DOHH2 (cell line): Measurements from ENCODE around the gene CCDC194.

Experiments used
- H3F3A ChIP-seq: fragments of 200-600 bp; sonication (generic), shearing (Covaris generic); 2 replicates; pipeline ENCODE4 v1.6.0; 2016; ENCODE audit warnings: antibody characterized with exemption, mild to moderate bottlenecking; ENCODE audit not compliant: control insufficient read depth, insufficient read depth
- H3K27ac ChIP-seq: fragments of 200-600 bp; sonication (generic); 2 replicates; pipeline ENCODE4 v1.5.1; 2014; ENCODE audit warnings: low read depth, mild to moderate bottlenecking, low read length, moderate library complexity
- H3K27me3 ChIP-seq: fragments of 200-600 bp; sonication (generic); 2 replicates; pipeline ENCODE4 v1.6.1; 2014; ENCODE audit warnings: mild to moderate bottlenecking, low read length, mixed read lengths; ENCODE audit not compliant: control insufficient read depth
- H3K36me3 ChIP-seq: fragments of 200-600 bp; sonication (generic); 2 replicates; pipeline ENCODE4 v1.6.1; 2014; ENCODE audit warnings: mild to moderate bottlenecking, low read length, moderate library complexity, mixed read lengths; ENCODE audit not compliant: control insufficient read depth
- H3K4me1 ChIP-seq: fragments of 200-600 bp; sonication (generic); 2 replicates; pipeline ENCODE4 v1.6.1; 2014; ENCODE audit warnings: mild to moderate bottlenecking, low read length, mixed read lengths; ENCODE audit not compliant: control insufficient read depth
- H3K4me2 ChIP-seq: fragments of 200-600 bp; sonication (generic); 2 replicates; pipeline ENCODE4 v1.6.0; 2014; ENCODE audit warnings: mild to moderate bottlenecking, low read length, moderate library complexity
- H3K4me3 ChIP-seq: fragments of 200-600 bp; sonication (generic); 2 replicates; pipeline ENCODE4 v1.5.1; 2014; ENCODE audit warnings: mild to moderate bottlenecking, low read length, mixed read lengths
- H3K79me2 ChIP-seq: fragments of 200-600 bp; sonication (generic); 2 replicates; pipeline ENCODE4 v1.6.1; 2014; ENCODE audit warnings: mild to moderate bottlenecking, low read length, mixed read lengths; ENCODE audit not compliant: control insufficient read depth
- H3K9me2 ChIP-seq: fragments of 200-600 bp; sonication (generic); replicated peaks from 2 replicates; pipeline ENCODE4 v1.6.1; 2014; ENCODE audit warnings: mild to moderate bottlenecking, low read length, mixed read lengths; ENCODE audit not compliant: control insufficient read depth
- H3K9me3 ChIP-seq: fragments of 200-600 bp; sonication (generic); 2 replicates; pipeline ENCODE4 v1.6.1; 2014; ENCODE audit warnings: antibody characterized with exemption, low read length, mixed read lengths; ENCODE audit not compliant: control insufficient read depth, insufficient read depth
- H4K20me1 ChIP-seq: fragments of 200-600 bp; sonication (generic); 2 replicates; pipeline ENCODE4 v1.6.0; 2014; ENCODE audit warnings: low read depth, mild to moderate bottlenecking, antibody characterized with exemption, low read length, moderate library complexity; ENCODE audit not compliant: control insufficient read depth, insufficient read depth
- EZH2phosphoT487 ChIP-seq: fragments of 200-600 bp; sonication (generic); IDR thresholded peaks from 2 replicates; pipeline ENCODE4 v1.6.1; 2017; ENCODE audit warnings: borderline replicate concordance, mild to moderate bottlenecking, antibody characterized with exemption, low read length, moderate library complexity, mixed read lengths
- TF ChIP-seq, protein P1 (sequence below): fragments of 200-600 bp; sonication (generic); IDR thresholded peaks from one replicate; pipeline ENCODE4 v1.5.1; 2014; ENCODE audit warnings: antibody characterized with exemption, mild to moderate bottlenecking, low read depth, low read length; ENCODE audit not compliant: poor library complexity, severe bottlenecking

Gene CCDC194

GRCh38 chr19:17414097-17414496 lies 20.1 kb upstream of the CCDC194 start:
- TF ChIP-seq, protein P1, sequence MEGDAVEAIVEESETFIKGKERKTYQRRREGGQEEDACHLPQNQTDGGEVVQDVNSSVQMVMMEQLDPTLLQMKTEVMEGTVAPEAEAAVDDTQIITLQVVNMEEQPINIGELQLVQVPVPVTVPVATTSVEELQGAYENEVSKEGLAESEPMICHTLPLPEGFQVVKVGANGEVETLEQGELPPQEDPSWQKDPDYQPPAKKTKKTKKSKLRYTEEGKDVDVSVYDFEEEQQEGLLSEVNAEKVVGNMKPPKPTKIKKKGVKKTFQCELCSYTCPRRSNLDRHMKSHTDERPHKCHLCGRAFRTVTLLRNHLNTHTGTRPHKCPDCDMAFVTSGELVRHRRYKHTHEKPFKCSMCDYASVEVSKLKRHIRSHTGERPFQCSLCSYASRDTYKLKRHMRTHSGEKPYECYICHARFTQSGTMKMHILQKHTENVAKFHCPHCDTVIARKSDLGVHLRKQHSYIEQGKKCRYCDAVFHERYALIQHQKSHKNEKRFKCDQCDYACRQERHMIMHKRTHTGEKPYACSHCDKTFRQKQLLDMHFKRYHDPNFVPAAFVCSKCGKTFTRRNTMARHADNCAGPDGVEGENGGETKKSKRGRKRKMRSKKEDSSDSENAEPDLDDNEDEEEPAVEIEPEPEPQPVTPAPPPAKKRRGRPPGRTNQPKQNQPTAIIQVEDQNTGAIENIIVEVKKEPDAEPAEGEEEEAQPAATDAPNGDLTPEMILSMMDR = no peak
- TF ChIP-seq EZH2phosphoT487 = no peak
- H3K9me2 ChIP-seq = no peaks in the 10 kb centered on the region
- no peaks in the 10 kb centered on the region for H4K20me1 ChIP-seq
- peaks cover 54% of the 10 kb centered on the region for H3K4me1 ChIP-seq
- no peak overlapping the region; the same call in 1 of the 2 replicates for H3K4me2 ChIP-seq
- peak overlapping the region; percentile 94 for H3K27ac ChIP-seq
- no peak overlapping the region for H3K4me3 ChIP-seq
- peaks cover 52% of the 10 kb centered on the region for H3K36me3 ChIP-seq
- H3K27me3 ChIP-seq = no peaks in the 10 kb centered on the region
- H3K79me2 ChIP-seq = peaks cover 49% of the 10 kb centered on the region
- peaks cover 22% of the 10 kb centered on the region for H3F3A ChIP-seq
- H3K9me3 ChIP-seq = no peaks in the 10 kb centered on the region

- Histone ChIP-seq H3K4me1 (peaks cover 48% of the 10 kb centered on the region), H3F3A (peaks cover 23% of the 10 kb centered on the region), H3K4me3 (peak overlapping the region; percentile 59), H3K4me2 (peak overlapping the region; percentile 80), H4K20me1 (no peaks in the 10 kb centered on the region), H3K27ac (peak overlapping the region; percentile 94), H3K79me2 (peaks cover 68% of the 10 kb centered on the region), H3K9me2 (no peaks in the 10 kb centered on the region), H3K36me3 (peaks cover 52% of the 10 kb centered on the region), H3K27me3 (no peaks in the 10 kb centered on the region), H3K9me3 (no peaks in the 10 kb centered on the region)
- TF ChIP-seq, protein P1 = no peak
- TF ChIP-seq EZH2phosphoT487 = no peak
Observed at GRCh38 chr19:17411801-17412200, 17.8 kb upstream of the CCDC194 start.

DNA sequence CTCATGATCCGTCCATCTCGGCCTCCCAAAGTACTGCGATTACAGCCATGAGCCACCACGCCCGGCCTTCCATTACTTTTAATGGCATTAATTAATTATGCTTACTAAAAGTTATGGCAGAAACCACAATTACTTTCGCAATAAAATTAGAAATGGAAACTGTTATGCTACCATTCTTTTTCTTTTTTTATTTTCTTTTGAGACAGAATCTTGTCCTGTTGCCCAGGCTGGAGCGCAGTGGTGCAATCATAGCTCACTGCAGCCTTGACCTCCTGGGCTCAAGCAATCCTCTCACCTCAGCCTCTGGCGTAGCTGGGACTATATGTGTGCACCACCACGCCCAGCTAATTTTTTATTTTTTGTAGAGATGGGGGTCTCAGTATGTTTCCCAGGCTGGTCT lies 16.0 kb upstream of the CCDC194 start:
- Histone ChIP-seq H3K36me3 (peaks cover 46% of the 10 kb centered on the region), H3K9me3 (no peaks in the 10 kb centered on the region), H3K4me2 (peak overlapping the region; percentile 30), H3K79me2 (peaks cover 85% of the 10 kb centered on the region), H3F3A (peaks cover 32% of the 10 kb centered on the region), H3K27me3 (no peaks in the 10 kb centered on the region), H3K4me1 (peaks cover 59% of the 10 kb centered on the region), H3K9me2 (no peaks in the 10 kb centered on the region), H3K4me3 (peak overlapping the region; percentile 18), H3K27ac (peak overlapping the region; percentile 44; the same call in 1 of the 2 replicates), H4K20me1 (no peaks in the 10 kb centered on the region)
- TF ChIP-seq, protein P1 = no peak
- TF ChIP-seq EZH2phosphoT487 = no peak
